Measurements from ENCODE around the gene TMEM213.

DNA sequence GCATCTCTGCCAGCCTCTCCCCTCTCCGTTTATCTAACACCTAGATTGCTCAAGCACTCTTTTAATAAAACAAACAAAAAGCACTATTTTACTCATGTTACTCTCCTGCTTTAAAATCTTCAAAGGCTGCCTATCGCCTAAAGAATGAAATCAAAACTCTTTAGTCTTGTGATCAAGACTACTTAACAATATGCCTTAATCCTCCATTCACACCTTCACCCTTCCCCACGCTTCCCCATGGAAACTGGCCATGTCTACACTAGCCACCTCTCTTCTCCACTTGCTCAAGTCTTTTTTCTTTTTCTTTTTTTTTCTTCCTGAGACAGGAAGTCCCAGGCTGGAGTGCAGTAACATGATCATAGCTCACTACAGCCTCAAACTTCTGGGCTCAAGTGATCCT is 47.8 kb upstream of the TMEM213 start:
- TF ChIP-seq, protein P1, sequence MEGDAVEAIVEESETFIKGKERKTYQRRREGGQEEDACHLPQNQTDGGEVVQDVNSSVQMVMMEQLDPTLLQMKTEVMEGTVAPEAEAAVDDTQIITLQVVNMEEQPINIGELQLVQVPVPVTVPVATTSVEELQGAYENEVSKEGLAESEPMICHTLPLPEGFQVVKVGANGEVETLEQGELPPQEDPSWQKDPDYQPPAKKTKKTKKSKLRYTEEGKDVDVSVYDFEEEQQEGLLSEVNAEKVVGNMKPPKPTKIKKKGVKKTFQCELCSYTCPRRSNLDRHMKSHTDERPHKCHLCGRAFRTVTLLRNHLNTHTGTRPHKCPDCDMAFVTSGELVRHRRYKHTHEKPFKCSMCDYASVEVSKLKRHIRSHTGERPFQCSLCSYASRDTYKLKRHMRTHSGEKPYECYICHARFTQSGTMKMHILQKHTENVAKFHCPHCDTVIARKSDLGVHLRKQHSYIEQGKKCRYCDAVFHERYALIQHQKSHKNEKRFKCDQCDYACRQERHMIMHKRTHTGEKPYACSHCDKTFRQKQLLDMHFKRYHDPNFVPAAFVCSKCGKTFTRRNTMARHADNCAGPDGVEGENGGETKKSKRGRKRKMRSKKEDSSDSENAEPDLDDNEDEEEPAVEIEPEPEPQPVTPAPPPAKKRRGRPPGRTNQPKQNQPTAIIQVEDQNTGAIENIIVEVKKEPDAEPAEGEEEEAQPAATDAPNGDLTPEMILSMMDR (conservative IDR thresholded peaks at IDR 0.05; ENCODE audit: low read length), result no peak
- TF ChIP-seq EZH2phosphoT487 (IDR thresholded peaks at IDR 0.05; ENCODE audit: borderline replicate concordance), result no peak
